ENCODE measurements around the gene WDR72. TPM values are rescaled to one million over a fixed set of nuclear protein-coding genes. Genes with fewer than 3 reads are reported as not detected.
A peak's percentile ranks its signal among the peaks of the same experiment; 100 is the strongest.
"Not testable (repeated sequence)": the region's sequence is repeated elsewhere in the genome, so short reads cannot be mapped to it uniquely, and the experiment has no call there.

Gene WDR72
- polyA plus RNA-seq, 1 donor: 0.09 TPM

DNA sequence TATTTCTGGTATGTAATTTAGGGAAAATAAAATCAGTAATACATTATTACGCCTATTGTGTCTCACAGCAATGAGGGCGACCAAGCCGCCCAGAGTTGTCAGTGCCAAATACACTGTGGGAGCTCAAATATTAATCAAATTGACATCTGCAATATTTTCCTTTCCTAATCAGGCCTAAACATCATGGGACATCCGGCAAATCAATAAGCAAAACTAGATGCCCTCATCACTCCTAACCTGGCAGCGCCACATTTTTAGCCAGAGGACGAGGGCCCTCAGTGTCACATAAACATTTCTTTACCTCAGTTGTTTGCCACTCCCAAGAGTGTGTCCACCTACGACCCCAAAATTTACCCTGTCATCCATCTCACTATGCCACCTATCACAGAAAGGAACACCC, 64.1 kb downstream of the WDR72 start:
- DNase-seq: no peak

- DNase-seq: no peak
Measured at GRCh38 chr15:53694476-53694874, 65.0 kb downstream of the WDR72 start.

GRCh38 chr15:53693729-53694475, 65.6 kb downstream of the WDR72 start:
- peak; percentile 48 for DNase-seq

- DNase-seq: not testable (repeated sequence)
Measured at GRCh38 chr15:53684162-53684561, 75.3 kb downstream of the WDR72 start.

- no peak for DNase-seq
Measured at GRCh38 chr15:53681056-53681455, 78.4 kb downstream of the WDR72 start.

DNA sequence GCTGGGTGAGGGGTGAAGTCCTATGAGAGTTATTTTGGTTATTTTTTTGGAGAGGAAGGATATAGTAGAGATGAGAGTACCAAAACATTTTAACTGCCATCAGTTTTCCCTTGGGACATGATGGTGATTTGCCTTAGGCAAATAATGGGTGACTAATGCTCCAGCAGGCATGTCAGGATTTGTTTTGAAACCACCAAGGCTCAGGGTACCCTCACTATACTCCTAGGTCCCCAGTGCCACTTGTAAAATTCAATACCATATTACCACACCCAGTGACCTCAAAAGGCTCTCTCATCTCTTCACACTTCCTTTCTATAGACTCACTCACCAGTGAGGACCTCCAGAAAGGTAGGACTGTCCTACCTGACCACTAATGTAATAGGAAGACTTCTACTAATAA, 83.6 kb downstream of the WDR72 start:
- DNase-seq: no peak

DNA sequence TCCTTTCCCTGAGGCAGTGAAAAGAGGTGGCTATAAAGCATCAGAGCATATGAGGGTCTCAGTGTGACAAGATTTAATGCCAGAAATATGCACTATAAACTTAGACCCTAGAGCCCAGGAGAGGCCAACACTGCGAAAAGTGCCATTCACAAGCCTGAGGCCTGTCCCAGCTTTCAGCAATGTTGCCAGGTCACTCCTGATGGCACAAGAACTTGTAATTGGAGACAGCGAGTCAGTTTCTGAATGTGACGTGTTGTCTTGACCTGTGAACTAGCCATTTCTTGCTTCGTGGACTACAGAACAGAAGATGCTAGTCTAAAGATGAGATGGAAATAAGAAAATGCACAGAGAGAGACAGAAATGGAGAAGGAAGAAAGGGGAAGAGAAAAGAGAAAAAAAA, 87.9 kb downstream of the WDR72 start:
- no peak for DNase-seq

DNA sequence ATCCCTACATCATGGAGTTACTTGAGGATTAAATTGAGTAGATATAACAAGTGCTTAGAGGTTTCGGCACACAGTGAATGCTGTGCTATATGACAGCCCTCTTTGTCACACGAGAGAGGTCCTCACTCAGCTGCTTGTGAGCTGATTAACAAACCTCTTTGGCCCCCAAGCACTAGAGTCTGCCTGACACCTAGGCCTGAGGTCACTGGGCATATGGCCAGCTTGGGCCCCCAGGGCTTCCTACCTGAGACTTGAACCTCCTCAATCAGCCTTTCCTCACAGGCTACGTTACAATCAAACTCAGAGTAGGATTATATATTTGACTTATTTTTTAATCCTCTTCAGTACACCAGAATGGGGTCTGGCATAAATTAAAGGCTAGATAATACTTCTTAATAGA, 88.8 kb downstream of the WDR72 start:
- DNase-seq: no peak

DNA sequence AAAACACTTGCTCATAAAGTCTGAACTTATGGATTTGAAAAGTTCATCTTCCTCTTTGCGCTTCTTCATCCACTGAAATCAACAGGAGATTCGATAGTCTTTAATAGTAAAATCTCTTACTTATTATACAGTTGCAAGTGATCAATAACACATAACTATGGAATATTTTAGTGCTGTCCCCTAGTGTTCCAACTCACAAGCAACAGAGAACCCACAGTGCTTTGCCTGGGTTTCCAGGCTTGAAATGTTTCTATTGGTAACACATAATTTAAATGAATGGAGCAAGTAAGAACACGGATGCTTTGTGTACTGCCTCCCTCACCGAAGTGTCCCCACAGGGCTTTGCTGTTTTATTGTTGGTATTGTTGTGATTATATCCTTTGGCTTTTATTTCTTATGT, 93.5 kb downstream of the WDR72 start:
- DNase-seq: no peak

- DNase-seq: no peak
Measured at GRCh38 chr15:53658827-53659555, 100.5 kb downstream of the WDR72 start.

DNA sequence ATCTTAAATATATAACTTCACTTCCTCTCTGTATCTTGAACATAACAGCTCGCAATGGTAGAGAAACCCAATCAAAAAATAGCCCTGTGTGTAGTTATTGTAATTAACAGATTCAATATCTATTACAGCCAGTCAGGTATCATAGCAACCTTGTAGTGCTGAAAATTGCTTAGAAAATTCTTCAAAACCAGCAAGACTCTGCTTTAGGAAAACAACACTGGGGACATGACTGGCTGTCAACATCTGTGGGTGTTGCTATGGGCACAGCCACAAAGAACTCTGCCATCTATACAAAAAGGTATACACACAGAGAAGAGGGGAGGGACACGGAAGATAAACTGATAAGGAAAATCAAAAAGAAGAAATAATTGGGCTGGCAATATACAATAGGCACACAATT, 101.2 kb downstream of the WDR72 start:
- DNase-seq: no peak

DNA sequence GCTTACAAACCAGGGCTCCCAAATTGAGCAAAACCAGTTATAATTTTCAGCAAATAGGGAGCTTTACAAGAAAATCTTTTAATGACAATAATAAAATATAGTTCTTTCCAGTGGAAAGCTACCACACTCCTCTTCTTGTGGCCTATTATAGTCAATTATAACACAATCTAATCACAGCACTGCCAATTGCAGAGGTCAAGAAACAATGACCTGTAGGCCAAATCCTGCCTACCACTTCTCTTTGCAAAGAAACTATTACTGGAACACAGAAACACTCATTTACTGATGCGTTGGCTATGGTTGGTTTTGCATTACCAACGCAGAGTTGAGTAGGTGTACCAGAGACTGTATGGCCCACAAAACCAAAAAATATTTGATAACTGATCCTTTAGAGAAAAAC, 110.5 kb downstream of the WDR72 start:
- no peak for DNase-seq

DNA sequence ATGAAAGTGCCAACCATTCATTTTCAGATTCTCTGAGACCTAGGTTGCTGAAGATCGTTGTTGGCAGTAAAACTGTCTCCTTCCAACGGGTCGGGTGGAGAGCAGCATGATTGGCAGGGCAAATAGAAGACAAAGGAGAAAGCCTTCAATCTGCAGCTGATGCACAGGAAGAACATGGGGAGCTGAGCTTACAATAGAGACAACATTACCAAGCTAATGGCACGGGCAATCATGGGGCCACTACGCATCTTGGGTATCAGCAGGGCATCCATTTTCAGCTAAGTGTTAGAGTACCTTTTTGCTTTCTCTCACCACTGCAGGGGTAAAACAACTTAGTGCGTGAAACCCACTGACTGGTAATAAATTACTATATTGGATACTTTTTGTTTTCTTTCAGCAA, 114.8 kb downstream of the WDR72 start:
- DNase-seq: no peak

DNA sequence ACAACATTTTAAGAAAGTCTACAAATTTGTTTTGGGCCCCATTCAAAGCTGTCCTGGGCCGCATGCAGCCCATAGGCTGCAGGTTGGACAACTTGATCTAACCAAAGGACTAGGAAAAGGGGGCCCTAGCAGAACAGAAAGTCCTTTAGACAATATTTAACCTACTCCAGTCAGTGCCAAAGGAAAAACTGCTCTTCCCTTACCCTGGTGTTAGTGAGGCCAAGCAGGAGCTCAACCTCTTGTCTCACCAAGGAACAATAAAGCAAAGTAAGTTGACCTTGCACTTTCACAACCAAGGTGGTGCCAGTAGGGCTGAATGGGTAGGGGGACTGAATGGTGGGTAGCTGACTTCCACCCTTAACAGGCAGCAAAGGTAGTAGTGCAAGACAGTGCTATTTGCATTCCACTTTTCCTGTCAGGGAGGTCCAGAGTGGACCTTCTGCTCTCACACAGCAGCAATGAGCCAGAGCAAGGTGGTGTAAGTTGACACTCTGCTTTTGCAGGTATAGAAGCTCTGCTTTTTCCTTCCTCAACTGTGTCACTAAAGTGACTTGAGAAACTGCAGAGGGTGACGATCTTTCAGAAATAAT, 124.9 kb downstream of the WDR72 start:
- no peak for DNase-seq

- DNase-seq: no peak
Measured at GRCh38 chr15:53627279-53627678, 132.2 kb downstream of the WDR72 start.

DNA sequence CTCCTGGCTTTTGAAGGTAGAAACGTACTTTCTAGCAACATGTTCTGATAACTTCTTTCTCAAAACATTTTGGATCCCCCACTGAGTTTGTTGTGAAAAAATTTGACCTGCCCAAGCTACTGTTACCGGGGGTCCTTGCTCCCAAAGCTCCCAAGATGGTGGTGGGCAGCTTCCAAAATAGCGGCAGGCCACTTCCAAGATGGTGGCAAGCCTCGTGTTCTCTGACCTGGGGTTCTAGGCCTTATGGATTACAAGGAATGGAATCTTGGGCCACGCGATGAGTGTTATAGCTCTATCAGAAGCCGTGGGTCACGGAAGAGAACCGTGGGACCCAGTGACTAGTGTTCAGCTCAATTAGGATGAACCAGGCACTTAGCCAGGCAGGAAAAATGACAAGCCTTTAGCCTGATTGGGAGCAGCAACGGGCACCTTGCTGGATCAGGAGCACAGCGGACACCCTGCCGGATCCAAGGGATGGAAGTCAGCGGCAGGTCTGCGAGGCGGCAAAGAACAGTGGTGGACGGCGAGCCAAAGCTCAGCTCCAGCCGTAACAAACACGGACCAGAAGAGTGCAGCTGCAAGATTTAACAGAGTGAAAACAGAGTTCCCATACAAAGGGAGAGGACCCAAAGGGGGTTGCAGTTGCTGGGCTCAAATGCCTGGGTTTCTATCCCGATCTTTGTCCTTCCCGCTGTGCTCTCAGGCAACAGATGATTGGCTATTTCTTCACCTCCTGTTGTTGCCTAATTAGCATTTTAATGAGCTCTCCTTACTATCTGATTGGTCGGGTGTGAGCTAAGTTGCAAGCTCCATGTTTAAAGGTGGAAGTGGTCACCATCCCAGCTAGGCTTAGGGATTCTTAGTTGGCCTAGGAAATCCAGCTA, 133.3 kb downstream of the WDR72 start:
- no peak for DNase-seq

DNA sequence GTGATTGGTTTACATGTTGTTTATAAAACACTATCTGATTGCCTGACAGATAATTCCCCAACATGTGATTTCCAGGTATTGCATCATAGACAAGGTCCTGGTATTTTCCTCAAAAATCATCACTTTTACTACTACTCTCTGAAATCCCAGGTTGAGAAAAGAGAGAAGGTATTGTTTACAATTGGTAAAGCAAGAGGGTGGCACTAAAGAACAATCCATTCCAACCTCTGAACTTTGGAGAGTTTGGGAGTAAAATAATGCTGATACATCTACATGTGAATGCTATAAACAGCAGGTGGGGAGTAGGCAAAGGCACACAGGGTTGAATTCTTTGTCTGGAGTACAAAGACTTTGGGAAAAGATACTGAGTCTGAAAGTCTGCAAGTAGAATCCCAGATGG, 134.2 kb downstream of the WDR72 start:
- DNase-seq: no peak

DNA sequence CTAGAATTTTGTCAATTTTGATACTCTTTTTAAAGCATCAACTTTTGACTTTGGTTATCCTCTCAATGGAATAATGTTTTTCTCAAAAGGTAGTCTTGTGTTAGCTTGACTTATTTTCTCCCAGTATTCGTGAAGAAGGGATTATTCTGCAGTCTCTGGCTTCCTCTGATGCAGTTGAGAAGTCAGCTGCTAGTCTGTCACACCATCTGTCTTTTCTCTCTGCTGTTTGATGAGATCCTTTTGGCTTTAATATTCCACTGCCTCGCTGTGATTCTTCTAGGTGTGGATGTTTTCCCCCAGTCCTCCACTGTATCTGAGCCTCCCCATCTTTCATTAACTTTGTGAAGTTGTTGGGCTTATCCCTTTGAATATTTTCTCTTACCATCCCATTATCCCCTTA, 141.0 kb downstream of the WDR72 start:
- no peak for DNase-seq

- DNase-seq: no peak
Measured at GRCh38 chr15:53611145-53611920, 148.1 kb downstream of the WDR72 start.

DNA sequence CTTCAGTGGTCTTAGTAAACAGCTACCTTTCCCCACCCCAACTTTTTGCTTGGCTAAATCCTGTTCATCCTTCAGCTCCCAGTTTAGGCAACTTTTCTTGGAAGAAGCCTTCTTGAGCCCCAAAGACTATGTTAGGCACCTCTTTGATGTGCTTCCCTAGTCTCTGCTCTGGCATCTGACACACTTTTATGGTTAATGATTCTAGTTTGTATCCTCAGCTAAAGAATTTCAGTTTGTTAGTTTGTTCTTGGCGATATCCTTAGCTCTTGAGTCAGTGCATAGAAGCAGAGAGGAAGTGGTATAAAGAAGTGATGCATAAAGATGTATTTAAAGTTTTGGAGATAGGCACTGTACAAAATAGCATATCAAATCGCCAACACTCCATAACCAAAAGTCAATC, 168.4 kb downstream of the WDR72 start:
- no peak for DNase-seq

- no peak for DNase-seq
Measured at GRCh38 chr15:53590380-53590779, 169.1 kb downstream of the WDR72 start.

DNA sequence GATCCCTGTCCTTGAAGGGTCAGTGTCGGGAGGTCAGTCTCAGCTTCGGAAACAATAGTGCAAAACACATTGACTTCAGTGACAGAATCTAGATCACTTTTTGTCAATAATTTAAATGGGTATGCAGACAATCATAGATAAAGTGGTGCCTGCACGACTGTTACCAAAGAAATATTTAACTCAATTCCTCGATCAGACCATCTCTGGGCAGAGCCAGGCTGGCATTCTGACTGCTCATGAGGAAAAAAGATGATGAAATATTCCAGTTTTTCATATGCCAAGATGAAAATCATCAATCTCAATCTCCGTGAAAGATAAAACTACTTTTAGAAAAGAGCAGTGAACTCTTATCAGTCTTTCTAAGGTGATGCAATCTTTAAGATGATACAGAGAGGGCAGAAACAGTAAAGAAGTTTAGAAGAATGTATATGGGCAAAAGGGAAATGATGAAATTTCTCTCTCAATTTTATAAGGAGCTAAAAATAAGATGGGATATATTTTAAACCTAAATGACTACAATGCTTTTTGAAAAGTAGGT, 169.9 kb downstream of the WDR72 start:
- DNase-seq: no peak
